Measurements from ENCODE around the gene MED8. TPM values are rescaled to one million over a fixed set of nuclear protein-coding genes. Genes with fewer than 3 reads are reported as not detected.

Gene MED8, protein sequence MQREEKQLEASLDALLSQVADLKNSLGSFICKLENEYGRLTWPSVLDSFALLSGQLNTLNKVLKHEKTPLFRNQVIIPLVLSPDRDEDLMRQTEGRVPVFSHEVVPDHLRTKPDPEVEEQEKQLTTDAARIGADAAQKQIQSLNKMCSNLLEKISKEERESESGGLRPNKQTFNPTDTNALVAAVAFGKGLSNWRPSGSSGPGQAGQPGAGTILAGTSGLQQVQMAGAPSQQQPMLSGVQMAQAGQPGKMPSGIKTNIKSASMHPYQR
- 10 to 100 TPM; 45.8 to 45.9 TPM for total RNA-seq

DNA sequence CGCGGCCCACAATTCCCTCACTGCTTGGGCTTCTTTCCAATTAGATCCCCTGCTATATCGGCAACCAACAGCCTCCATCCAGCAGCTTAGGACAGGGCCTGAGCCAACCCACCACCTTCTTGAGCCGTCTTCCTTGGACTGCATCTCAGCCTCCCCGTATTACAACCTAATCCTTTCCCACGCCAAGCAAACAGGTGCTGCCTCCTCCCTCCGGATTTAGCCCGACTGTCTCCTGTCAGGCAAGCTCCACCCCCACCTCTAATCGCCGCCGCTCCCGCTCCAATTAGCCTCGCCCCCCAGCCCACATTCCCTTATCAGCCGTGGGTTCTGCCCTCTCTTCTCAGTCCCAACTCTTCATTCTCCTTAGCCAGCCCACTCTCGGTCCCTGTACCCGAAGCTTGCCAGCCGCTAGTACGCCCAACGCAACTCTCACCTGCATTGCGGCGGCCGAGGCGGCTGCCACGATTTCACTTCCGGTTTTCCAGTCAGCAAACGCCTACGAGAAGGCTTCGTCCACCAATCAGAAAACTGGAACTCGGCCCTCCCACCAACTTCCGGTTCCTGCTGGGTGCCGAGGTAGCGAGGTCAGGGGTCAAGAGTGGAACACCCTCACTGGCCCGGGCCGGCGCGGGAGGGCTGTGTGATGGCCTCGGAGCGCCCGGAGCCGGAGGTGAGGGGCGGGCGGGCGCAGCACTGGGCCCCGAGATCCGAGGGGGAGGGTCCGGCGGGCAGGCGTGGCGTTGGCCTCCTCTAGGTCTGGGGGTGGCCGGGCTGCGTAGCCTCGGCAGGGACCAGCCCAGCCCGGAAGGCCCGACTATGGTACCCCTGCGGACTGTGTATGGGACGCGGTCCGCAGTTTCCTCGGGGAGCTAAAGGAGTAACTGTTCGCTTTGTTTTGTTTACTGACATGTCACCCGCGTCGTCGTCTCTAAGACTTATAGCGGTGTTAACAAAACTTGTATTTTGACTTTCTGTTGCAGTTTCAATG, at the start of gene MED8, which contains the start of gene SZT2:
MED8 (minus strand) TSS at position 475 of the 988 bp plus-strand sequence; CDS start at position 439, 36 bp downstream.
SZT2 (plus strand) TSS at position 574 of the 988 bp plus-strand sequence; CDS start at position 644, 70 bp downstream.
- H3K27me3 Mint-ChIP-seq (ENCODE audit: low read depth): no peaks in the 10 kb centered on the region
- intact Hi-C loops (cut with micrococcal nuclease): loop anchor here (1.0 kb wide), 3 partner anchors 21 to 217 kb away; partner anchors contain the start of genes CDC20, CFAP57, EBNA1BP2 and ELOVL1
- peak within 1 kb of the TSS; percentile 94 for H3K27ac Mint-ChIP-seq
- peak within 1 kb of the TSS; percentile 95 for H3K4me3 Mint-ChIP-seq
- no peaks in the 10 kb centered on the region for H3K9me3 Mint-ChIP-seq
- peaks cover 40% of the 10 kb centered on the region for H3K4me1 Mint-ChIP-seq (ENCODE audit: low read depth)
- H3K36me3 Mint-ChIP-seq (ENCODE audit: low read depth): peaks cover 19% of the 10 kb centered on the region
- DNase-seq: peak; percentile 96
- CTCF ChIA-PET: interaction anchor here (0.6 to 1.3 kb wide), 4 partner anchors 10 to 658 kb away, joined by 3 to 5 read pairs (median 4); no protein-coding TSS in a partner anchor

DNA sequence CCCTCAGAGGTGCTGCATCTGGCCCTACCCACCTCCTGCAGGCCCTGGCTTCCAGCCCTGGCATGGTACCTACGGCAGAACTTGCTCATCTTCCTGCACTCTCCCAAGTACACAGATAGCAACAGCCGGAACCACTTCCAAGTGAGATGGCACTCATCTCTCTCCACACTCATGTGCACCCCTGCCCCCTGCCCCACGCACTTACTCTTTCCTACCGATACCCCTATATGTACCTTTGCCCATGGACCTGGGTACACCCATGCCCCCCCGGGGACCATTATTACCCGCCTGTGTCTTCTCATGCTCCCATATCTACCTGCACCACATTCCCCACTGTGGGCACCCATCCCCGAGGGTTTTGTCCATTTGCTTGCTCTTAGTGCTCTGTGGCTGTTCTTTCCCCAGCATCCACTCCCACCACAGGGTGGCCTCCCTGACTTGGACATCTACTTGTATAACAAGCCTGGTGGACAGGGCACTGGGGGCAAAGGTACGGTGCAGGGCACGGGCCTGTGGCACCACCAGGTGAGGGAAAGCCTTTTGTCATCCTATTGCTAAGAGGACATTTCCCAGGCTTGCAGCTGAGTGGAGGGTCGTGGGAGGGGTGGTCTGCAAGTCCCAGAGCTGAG, 49.5 kb upstream of the MED8 start:
- Mint-ChIP-seq H3K4me3 (no peak overlapping the region), H3K27me3 (ENCODE audit: low read depth) (no peaks in the 10 kb centered on the region), H3K36me3 (ENCODE audit: low read depth) (peaks cover 10% of the 10 kb centered on the region), H3K9me3 (no peaks in the 10 kb centered on the region), H3K4me1 (ENCODE audit: low read depth) (no peaks in the 10 kb centered on the region), H3K27ac (no peak overlapping the region)
- intact Hi-C loops (cut with micrococcal nuclease): no loop called here
- CTCF ChIA-PET: interaction anchor here (1.0 kb wide), 1 partner anchor 209 kb away, joined by 4 read pairs; no protein-coding TSS in a partner anchor
- DNase-seq: peak; percentile 2

DNA sequence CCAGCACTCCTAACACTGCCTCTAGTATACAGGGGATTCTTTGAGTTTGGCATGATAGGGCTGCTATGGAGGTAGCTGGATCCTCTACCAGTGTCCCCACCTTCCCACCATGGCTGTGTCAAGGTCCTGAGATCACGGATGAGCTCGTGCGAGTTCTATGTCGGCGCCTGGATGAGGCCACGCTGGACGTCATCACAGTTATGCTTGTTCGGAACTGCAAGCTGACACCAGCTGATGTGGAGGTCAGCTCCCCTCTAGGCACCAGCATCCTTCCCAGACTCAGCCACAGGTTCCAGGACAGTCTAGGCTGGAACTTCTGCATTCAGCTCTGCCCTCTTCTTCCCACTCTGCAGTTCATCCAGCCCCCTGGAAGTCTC, 49.0 kb upstream of the MED8 start:
- CTCF ChIA-PET: interaction anchor here (1.0 kb wide), 1 partner anchor 208 kb away, joined by 4 read pairs; no protein-coding TSS in a partner anchor
- no peaks in the 10 kb centered on the region for H3K9me3 Mint-ChIP-seq
- H3K27ac Mint-ChIP-seq: no peak overlapping the region
- intact Hi-C loops (cut with micrococcal nuclease): no loop called here
- H3K4me3 Mint-ChIP-seq: no peak overlapping the region
- no peak for DNase-seq
- H3K36me3 Mint-ChIP-seq (ENCODE audit: low read depth): peaks cover 6% of the 10 kb centered on the region
- H3K4me1 Mint-ChIP-seq (ENCODE audit: low read depth): no peaks in the 10 kb centered on the region
- no peaks in the 10 kb centered on the region for H3K27me3 Mint-ChIP-seq (ENCODE audit: low read depth)

DNA sequence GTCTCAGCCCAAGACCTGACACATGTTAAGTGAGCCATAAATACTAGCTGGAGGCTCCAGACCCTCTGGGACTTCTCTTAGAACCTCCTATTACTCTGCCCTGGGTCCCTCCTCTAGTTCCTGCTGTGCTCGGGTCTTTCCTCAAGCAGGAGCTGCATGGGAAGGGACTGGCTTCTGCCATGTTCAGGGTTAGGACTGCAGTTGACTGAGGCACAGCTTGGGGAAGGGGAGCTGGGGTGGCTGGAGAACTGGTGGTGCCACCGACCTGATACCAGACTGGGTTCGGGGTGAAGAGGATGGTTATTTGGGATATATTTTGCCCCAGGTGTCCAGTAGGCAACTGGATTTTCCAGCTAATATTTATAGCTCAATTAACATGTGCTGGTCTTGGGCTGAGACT, 48.4 kb upstream of the MED8 start:
- CTCF ChIA-PET: interaction anchor here (1.0 kb wide), 1 partner anchor 208 kb away, joined by 4 read pairs; no protein-coding TSS in a partner anchor

DNA sequence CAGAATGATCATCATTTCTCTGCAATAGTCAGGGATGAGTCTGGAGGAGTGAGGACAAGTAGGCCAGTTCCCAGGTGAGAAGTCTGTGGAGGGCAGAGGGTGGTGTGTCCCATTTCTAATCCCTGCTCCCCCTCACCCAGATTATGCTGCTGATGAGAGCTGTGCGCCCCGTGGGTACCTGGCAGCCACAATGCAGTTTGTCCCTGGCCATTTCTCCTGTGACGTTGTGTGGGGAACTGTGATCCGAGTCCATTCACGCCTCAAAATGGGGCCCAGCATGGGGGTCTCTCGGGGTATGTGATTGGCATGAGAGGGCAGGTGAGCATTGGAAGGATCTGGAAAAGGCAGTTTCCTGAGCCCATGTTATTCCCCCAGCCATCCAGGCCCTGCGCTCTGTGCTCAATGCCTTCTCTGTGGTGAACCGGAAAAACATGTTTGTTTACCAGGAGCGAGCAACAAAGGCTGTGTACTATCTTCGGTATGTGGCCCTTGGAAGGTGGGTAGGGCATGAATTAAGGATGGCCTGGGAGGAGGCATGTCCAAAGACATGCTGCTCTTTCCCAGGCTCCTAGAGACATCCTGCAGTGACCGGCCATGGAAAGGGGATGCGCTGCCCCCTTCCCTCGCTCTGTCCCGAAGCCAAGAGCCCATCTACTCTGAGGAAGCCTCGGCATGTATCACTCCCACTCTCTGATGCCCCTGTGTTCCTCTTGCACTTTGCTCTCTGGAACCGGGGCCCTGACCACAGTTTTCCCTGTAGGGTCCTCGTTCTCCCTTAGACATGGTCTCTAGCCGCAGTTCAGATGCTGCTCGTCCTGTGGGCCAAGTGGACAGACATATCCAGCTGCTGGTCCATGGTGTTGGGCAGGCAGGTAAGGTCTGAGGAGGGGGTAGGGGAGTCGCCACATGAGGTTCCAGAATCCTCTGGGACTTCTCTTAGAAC, 47.7 kb upstream of the MED8 start:
- no peaks in the 10 kb centered on the region for H3K27me3 Mint-ChIP-seq (ENCODE audit: low read depth)
- peaks cover 6% of the 10 kb centered on the region for H3K36me3 Mint-ChIP-seq (ENCODE audit: low read depth)
- no peak overlapping the region for H3K27ac Mint-ChIP-seq
- CTCF ChIA-PET: no interaction called here
- no peak overlapping the region for H3K4me3 Mint-ChIP-seq
- no peaks in the 10 kb centered on the region for H3K9me3 Mint-ChIP-seq
- no peaks in the 10 kb centered on the region for H3K4me1 Mint-ChIP-seq (ENCODE audit: low read depth)
- DNase-seq: no peak
- intact Hi-C loops (cut with micrococcal nuclease): no loop called here

More for the DNA sequence above, 48.4 kb upstream of the MED8 start:
- no peaks in the 10 kb centered on the region for H3K27me3 Mint-ChIP-seq (ENCODE audit: low read depth)
- DNase-seq: no peak
- intact Hi-C loops (cut with micrococcal nuclease): no loop called here
- H3K36me3 Mint-ChIP-seq (ENCODE audit: low read depth): peaks cover 6% of the 10 kb centered on the region
- no peaks in the 10 kb centered on the region for H3K9me3 Mint-ChIP-seq
- H3K4me3 Mint-ChIP-seq: no peak overlapping the region
- H3K27ac Mint-ChIP-seq: no peak overlapping the region
- no peaks in the 10 kb centered on the region for H3K4me1 Mint-ChIP-seq (ENCODE audit: low read depth)

DNA sequence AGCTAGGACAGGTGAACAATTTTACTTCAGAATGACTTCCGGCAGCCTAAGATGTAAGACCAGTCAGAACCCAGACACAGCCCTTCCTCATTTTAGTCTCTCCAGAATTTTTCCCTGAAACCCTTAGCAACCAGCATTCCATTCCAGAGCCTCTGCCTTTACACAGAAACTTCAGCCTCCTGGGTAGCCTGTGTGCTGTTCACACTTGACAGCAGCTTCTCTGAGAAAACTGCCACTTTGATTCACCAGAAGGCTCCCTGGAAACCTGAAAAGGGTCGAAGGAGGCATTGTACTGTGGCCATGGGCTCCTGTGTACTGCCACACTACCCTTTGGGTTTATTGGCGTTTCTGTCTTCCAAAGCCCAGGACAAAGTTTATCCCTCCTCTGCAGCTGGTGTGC, 46.8 kb upstream of the MED8 start:
- Mint-ChIP-seq H3K9me3 (no peaks in the 10 kb centered on the region), H3K36me3 (ENCODE audit: low read depth) (peaks cover 7% of the 10 kb centered on the region), H3K27me3 (ENCODE audit: low read depth) (no peaks in the 10 kb centered on the region), H3K4me3 (no peak overlapping the region), H3K4me1 (ENCODE audit: low read depth) (no peaks in the 10 kb centered on the region), H3K27ac (no peak overlapping the region)
- DNase-seq: no peak
- CTCF ChIA-PET: no interaction called here
- intact Hi-C loops (cut with micrococcal nuclease): no loop called here

DNA sequence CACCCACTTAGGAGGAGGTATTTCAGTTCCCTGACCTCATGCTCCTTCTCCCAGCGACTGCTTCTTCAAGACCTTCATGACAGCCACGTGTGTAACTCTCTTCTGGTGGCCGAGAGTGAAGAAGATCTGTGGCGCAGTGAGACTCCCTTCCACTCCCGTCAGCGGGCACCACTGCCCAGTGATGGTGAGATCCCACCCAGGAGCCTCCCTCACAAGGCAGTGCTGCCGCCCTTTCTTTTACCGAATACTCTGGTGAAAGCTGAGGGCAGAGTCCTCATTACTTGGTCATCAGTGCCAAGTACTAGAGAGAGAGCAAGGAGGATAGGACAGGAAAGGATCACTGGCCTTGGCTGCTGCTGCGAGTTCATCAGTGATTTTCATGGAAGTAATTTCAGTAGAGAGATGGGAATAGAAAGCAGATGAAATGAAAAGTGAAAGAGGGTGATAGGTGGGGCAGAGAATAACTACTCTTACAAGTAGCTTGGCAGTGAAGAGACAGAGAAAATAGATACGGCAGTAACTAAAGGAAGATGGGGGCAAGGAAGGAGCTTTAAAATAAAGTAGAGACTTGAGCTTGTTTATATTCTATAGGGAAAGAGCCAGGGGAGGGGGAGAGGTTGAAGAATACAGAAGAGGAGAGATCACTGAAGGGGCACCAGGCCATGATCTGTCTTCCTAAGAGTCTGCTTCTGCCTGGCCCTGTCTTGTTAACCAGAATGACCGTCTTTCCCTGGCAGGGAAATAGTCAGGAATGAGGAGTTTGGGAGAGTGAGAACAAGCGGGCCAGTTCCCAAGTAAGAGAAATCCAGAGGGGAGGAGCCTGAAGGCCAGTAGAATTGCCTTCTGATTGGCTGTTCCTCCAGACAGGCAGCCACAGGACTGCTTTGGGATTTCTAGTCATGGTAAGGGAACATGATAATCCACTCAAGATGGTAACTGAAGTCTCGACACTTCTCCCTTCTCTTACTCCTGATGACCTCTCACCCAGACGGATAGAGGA, 45.8 kb upstream of the MED8 start:
- no peaks in the 10 kb centered on the region for H3K27me3 Mint-ChIP-seq (ENCODE audit: low read depth)
- CTCF ChIA-PET: interaction anchor here (0.9 kb wide), 1 partner anchor 209 kb away, joined by 3 read pairs; no protein-coding TSS in a partner anchor
- H3K4me1 Mint-ChIP-seq (ENCODE audit: low read depth): no peaks in the 10 kb centered on the region
- no peak overlapping the region for H3K27ac Mint-ChIP-seq
- peaks cover 11% of the 10 kb centered on the region for H3K36me3 Mint-ChIP-seq (ENCODE audit: low read depth)
- intact Hi-C loops (cut with micrococcal nuclease): no loop called here
- no peak overlapping the region for H3K4me3 Mint-ChIP-seq
- H3K9me3 Mint-ChIP-seq: no peaks in the 10 kb centered on the region
- no peak for DNase-seq

DNA sequence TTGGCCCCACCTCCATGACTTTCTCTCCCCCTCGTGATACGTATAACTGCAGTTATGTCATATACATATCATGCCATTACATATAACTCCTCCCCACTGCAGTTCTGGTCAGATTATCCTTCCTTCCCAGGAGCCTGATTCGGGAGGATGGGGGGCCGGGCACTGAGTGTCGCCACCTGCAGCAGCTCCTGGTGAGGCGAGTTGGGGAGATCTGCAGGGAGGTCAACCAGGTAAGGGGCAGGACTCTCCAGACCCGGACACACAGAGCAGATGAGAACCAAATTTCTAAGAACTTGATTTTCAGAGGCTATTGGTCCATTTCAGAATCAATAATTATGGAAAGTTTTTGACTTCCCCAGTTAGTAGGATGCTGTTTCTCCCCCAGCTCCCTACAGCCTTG, 44.7 kb upstream of the MED8 start:
- CTCF ChIA-PET: no interaction called here
- no peaks in the 10 kb centered on the region for H3K27me3 Mint-ChIP-seq (ENCODE audit: low read depth)
- no peaks in the 10 kb centered on the region for H3K9me3 Mint-ChIP-seq
- peaks cover 11% of the 10 kb centered on the region for H3K36me3 Mint-ChIP-seq (ENCODE audit: low read depth)
- no peak overlapping the region for H3K4me3 Mint-ChIP-seq
- intact Hi-C loops (cut with micrococcal nuclease): no loop called here
- no peak overlapping the region for H3K27ac Mint-ChIP-seq
- DNase-seq: no peak
- no peaks in the 10 kb centered on the region for H3K4me1 Mint-ChIP-seq (ENCODE audit: low read depth)

DNA sequence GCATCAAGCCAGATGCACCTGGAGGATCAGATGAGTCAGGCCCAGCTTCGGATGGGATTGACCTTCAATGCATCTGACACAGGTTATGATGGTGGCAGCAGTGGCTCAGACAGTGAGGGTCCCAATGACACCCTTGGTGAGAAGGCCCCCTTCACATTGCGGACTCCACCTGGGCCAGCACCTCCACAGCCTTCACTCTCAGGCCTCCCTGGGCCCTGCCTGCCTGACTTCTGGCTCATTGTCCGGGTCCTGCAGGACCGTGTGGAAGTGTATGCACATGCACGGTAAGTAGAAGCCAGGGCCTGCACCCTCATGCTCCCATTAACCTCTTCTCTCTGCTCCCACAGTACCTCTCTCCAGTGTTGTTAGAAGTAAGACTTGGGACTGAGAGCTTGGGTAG, 43.3 kb upstream of the MED8 start:
- CTCF ChIA-PET: no interaction called here
- H3K27ac Mint-ChIP-seq: no peak overlapping the region
- no peak for DNase-seq
- peaks cover 4% of the 10 kb centered on the region for H3K36me3 Mint-ChIP-seq (ENCODE audit: low read depth)
- no peaks in the 10 kb centered on the region for H3K9me3 Mint-ChIP-seq
- no peaks in the 10 kb centered on the region for H3K4me1 Mint-ChIP-seq (ENCODE audit: low read depth)
- intact Hi-C loops (cut with micrococcal nuclease): no loop called here
- H3K27me3 Mint-ChIP-seq (ENCODE audit: low read depth): no peaks in the 10 kb centered on the region
- no peak overlapping the region for H3K4me3 Mint-ChIP-seq

DNA sequence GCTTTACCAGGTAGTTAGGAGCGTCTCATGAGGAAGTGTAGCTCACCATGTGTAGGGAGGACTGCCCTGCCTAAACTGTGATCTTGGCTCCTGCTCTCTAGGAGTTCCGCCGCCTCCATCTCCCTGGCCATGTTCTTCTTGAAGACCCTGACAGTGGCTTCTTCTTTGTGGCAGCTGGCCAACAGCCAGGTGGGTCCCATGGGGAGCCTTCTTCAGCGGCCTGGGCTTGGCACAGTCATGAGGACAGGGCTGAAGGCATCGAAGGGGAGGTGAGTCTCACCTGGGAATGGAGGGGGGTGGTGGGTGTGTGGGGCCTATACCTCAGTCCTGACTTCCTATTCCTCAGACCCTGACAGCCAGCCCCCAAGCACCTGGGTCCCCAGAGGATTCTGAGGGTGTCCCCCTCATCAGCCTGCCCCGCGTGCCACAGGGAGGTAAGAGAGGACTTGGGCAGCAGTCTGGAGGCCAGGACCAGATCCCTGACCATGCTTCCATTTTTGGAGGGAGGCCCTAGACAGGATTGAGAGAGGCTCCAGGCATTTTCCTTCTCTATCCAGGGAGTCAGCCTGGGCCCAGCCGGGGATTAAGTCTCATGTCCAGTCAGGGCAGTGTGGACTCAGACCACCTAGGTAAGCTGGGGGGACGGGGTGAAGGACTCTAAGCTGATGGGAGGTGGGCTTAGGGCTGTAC, 42.7 kb upstream of the MED8 start:
- H3K4me3 Mint-ChIP-seq: no peak overlapping the region
- CTCF ChIA-PET: no interaction called here
- H3K9me3 Mint-ChIP-seq: no peaks in the 10 kb centered on the region
- H3K4me1 Mint-ChIP-seq (ENCODE audit: low read depth): no peaks in the 10 kb centered on the region
- no peak for DNase-seq
- H3K27ac Mint-ChIP-seq: no peak overlapping the region
- H3K27me3 Mint-ChIP-seq (ENCODE audit: low read depth): no peaks in the 10 kb centered on the region
- intact Hi-C loops (cut with micrococcal nuclease): no loop called here
- H3K36me3 Mint-ChIP-seq (ENCODE audit: low read depth): peaks cover 4% of the 10 kb centered on the region
